Astrocyte (in vitro differentiated cells and primary cell): ENCODE data around the gene MAPKAPK3. TPM values are rescaled to one million over a fixed set of nuclear protein-coding genes. Genes with fewer than 3 reads are reported as not detected.

Source experiments
- DNase-seq: peaks from one replicate; pipeline ENCODE4 v3.0.0-alpha.2; 2010; ENCODE audit warnings: low read depth
- FAIRE-seq: peaks from 2 replicates; lab custom pipeline; 2011; peaks lifted over from hg19 to GRCh38; lab: Jason Lieb, UNC
- H2AFZ ChIP-seq: 2 replicates; pipeline ENCODE4 v1.6.0; 2012; ENCODE audit warnings: low read depth, low read length, inconsistent platforms
- H3K27ac ChIP-seq: 2 replicates; pipeline ENCODE4 v1.5.1; 2011; ENCODE audit warnings: low read depth, low read length, inconsistent platforms
- H3K27me3 ChIP-seq: 2 replicates; pipeline ENCODE4 v1.6.0; 2011; ENCODE audit warnings: low read length, inconsistent platforms; ENCODE audit not compliant: insufficient read depth
- H3K36me3 ChIP-seq: 2 replicates; pipeline ENCODE4 v1.5.1; 2011; ENCODE audit warnings: low read length, inconsistent platforms; ENCODE audit not compliant: insufficient read depth
- H3K4me1 ChIP-seq: 2 replicates; pipeline ENCODE4 v1.5.1; 2011; ENCODE audit warnings: low read length, inconsistent platforms; ENCODE audit not compliant: insufficient read depth
- H3K4me2 ChIP-seq: 2 replicates; pipeline ENCODE4 v1.6.0; 2012; ENCODE audit warnings: low read length, inconsistent platforms
- H3K4me3 ChIP-seq: 2 replicates; pipeline ENCODE4 v1.5.1; 2011; ENCODE audit warnings: low read depth, mild to moderate bottlenecking, low read length, inconsistent platforms; ENCODE audit not compliant: insufficient read depth
- H3K79me2 ChIP-seq: 2 replicates; pipeline ENCODE4 v1.6.0; 2012; ENCODE audit warnings: mild to moderate bottlenecking, low read length, inconsistent platforms; ENCODE audit not compliant: insufficient read depth
- H3K9ac ChIP-seq: 2 replicates; pipeline ENCODE4 v1.6.0; 2012; ENCODE audit warnings: mild to moderate bottlenecking, low read length, inconsistent platforms
- H3K9me3 ChIP-seq: 2 replicates; pipeline ENCODE4 v1.5.1; 2012; ENCODE audit warnings: low read depth, mild to moderate bottlenecking, low read length, inconsistent platforms; ENCODE audit not compliant: insufficient read depth
- H4K20me1 ChIP-seq: 2 replicates; pipeline ENCODE4 v1.6.0; 2012; ENCODE audit warnings: low read length, inconsistent platforms; ENCODE audit not compliant: insufficient read depth
- H3K27ac Mint-ChIP-seq: one replicate; pipeline ENCODE4 v1.8.0; 2021; ENCODE audit warnings: mild to moderate bottlenecking, mixed read lengths; ENCODE audit not compliant: unreplicated experiment
- H3K27me3 Mint-ChIP-seq: one replicate; pipeline ENCODE4 v1.8.0; 2021; ENCODE audit warnings: low read depth, mixed read lengths; ENCODE audit not compliant: unreplicated experiment
- H3K36me3 Mint-ChIP-seq: one replicate; pipeline ENCODE4 v1.8.0; 2021; ENCODE audit warnings: low read depth, mixed read lengths; ENCODE audit not compliant: unreplicated experiment
- H3K4me1 Mint-ChIP-seq: one replicate; pipeline ENCODE4 v1.8.0; 2021; ENCODE audit warnings: low read depth, mixed read lengths; ENCODE audit not compliant: unreplicated experiment
- H3K4me3 Mint-ChIP-seq: one replicate; pipeline ENCODE4 v1.8.0; 2021; ENCODE audit warnings: mild to moderate bottlenecking, moderate library complexity, mixed read lengths; ENCODE audit not compliant: unreplicated experiment
- H3K9me3 Mint-ChIP-seq: one replicate; pipeline ENCODE4 v1.8.0; 2021; ENCODE audit warnings: mild to moderate bottlenecking, mixed read lengths; ENCODE audit not compliant: unreplicated experiment
- CTCF ChIP-seq: IDR thresholded peaks from 2 replicates; pipeline ENCODE4 v1.5.1; 2011; ENCODE audit warnings: low read depth, mild to moderate bottlenecking, inconsistent platforms, low read length, moderate library complexity; ENCODE audit not compliant: insufficient read depth
- EZH2 ChIP-seq: IDR thresholded peaks from 2 replicates; pipeline ENCODE4 v1.6.1; 2012; ENCODE audit warnings: mild to moderate bottlenecking, low read length, inconsistent platforms; ENCODE audit not compliant: insufficient read depth
- total RNA-seq: library from RNA; stranded (reverse); gene quantifications from 2 replicates; pipeline ENCODE4 v1.2.1, GENCODE V29; 2021

Gene MAPKAPK3
- total RNA-seq, 1 donor from 2014 or later, result 23.4 TPM

- H3K9me3 Mint-ChIP-seq, result no peaks in the 10 kb centered on the region
- H3K4me3 Mint-ChIP-seq, result no peak overlapping the region
- peak overlapping the region; percentile 97 for H3K4me2 ChIP-seq
- H3K36me3 ChIP-seq, result no peaks in the 10 kb centered on the region
- H3K36me3 Mint-ChIP-seq, result peaks cover 3% of the 10 kb centered on the region
- H3K4me1 Mint-ChIP-seq, result peaks cover 2% of the 10 kb centered on the region
- no peaks in the 10 kb centered on the region for H3K27me3 ChIP-seq
- no peaks in the 10 kb centered on the region for H3K9me3 ChIP-seq
- no peak overlapping the region for H3K27ac ChIP-seq
- no peak for DNase-seq
- peak overlapping the region; percentile 65 for H3K4me3 ChIP-seq
- no peak overlapping the region for H2AFZ ChIP-seq
- no peak for FAIRE-seq
- no peak overlapping the region for H3K9ac ChIP-seq
- H4K20me1 ChIP-seq, result peaks cover 4% of the 10 kb centered on the region
- peaks cover 13% of the 10 kb centered on the region for H3K4me1 ChIP-seq
- H3K27me3 Mint-ChIP-seq, result peaks cover 63% of the 10 kb centered on the region
- no peak overlapping the region for H3K27ac Mint-ChIP-seq
- TF ChIP-seq EZH2, result no peak
- no peak for TF ChIP-seq CTCF
- H3K79me2 ChIP-seq, result no peaks in the 10 kb centered on the region
These were observed 6.6 kb upstream of the MAPKAPK3 start for GRCh38 chr3:50610181-50610971.

GRCh38 chr3:50610992-50611463 lies 5.9 kb upstream of the MAPKAPK3 start:
- DNase-seq (no peak), FAIRE-seq (no peak)
- Histone ChIP-seq H4K20me1 (peaks cover 4% of the 10 kb centered on the region), H3K4me2 (peak overlapping the region; percentile 97), H3K9me3 (no peaks in the 10 kb centered on the region), H3K27me3 (no peaks in the 10 kb centered on the region), H3K9ac (peak overlapping the region; percentile 78), H3K79me2 (no peaks in the 10 kb centered on the region), H3K36me3 (no peaks in the 10 kb centered on the region), H3K4me1 (peaks cover 13% of the 10 kb centered on the region), H3K4me3 (peak overlapping the region; percentile 65), H3K27ac (no peak overlapping the region), H2AFZ (peak overlapping the region; percentile 78)
- H3K4me3 Mint-ChIP-seq, result peak overlapping the region; percentile 77
- no peaks in the 10 kb centered on the region for H3K9me3 Mint-ChIP-seq
- TF ChIP-seq CTCF, result no peak
- TF ChIP-seq EZH2, result no peak
- peaks cover 3% of the 10 kb centered on the region for H3K36me3 Mint-ChIP-seq
- H3K27me3 Mint-ChIP-seq, result peaks cover 61% of the 10 kb centered on the region
- peaks cover 3% of the 10 kb centered on the region for H3K4me1 Mint-ChIP-seq
- no peak overlapping the region for H3K27ac Mint-ChIP-seq
